Endothelial cell of coronary artery (primary cell): ENCODE data around the gene ZNF569. TPM values are rescaled to one million over a fixed set of nuclear protein-coding genes. Genes with fewer than 3 reads are reported as not detected.

ENCODE experiments used
- total RNA-seq: library from RNA; depleted of rRNA; stranded (reverse); fragments of >200 nt; gene quantifications from 2 replicates; pipeline ENCODE4 v1.2.3, GENCODE V29; 2014

The ZNF569 gene
- 4.6 and 6.2 TPM in 2 replicates for total RNA-seq

GRCh38 chr19:37466798-37467607, at the start of gene ZNF569:
Gene ZNF569 (minus strand): TSS chr19:37467444. CDS start chr19:37444921, 22,523 bp downstream.

DNA sequence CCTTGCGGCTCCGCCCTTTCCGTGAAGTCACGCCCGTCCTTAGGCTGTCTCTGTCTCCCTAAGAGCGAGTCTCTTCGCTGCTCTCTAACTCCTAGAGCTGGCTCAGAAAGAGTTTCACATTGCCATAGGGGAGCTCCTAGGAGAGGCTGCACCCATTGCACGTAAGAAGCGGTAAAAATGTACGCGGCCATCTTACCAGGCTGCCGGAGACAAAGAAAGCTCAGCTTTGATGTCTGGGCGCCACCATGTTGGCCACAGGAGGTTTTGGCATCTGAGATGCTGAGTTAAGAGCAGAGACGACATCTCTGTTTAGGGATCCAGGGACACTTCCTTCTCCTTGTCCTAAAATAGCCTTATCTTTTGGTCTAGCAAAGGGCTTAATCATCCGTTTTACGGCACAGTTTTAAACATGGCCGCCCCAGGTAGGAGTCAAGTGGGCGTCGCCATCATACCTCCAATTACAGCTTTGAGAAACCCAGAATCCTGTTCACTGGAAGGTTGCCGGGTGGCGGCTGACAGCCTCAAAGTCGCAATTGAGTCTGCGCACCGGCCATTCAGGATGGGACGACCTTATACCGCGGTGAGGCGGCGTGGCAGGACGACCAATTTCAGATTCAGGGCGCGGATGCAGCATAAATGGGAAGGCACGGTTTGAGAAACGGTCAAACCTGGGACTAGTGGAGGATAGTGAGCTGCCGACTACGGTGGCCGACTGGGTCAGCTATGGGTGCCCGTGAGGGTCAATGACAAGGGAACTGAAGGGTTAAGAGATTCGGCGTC, 39.3 kb upstream of the ZNF569 start, which contains the start of gene ZNF793:
ZNF793 (plus strand) TSS at position 553 of the 780 bp plus-strand sequence. CDS start 16,501 bp downstream, outside the sequence.

DNA sequence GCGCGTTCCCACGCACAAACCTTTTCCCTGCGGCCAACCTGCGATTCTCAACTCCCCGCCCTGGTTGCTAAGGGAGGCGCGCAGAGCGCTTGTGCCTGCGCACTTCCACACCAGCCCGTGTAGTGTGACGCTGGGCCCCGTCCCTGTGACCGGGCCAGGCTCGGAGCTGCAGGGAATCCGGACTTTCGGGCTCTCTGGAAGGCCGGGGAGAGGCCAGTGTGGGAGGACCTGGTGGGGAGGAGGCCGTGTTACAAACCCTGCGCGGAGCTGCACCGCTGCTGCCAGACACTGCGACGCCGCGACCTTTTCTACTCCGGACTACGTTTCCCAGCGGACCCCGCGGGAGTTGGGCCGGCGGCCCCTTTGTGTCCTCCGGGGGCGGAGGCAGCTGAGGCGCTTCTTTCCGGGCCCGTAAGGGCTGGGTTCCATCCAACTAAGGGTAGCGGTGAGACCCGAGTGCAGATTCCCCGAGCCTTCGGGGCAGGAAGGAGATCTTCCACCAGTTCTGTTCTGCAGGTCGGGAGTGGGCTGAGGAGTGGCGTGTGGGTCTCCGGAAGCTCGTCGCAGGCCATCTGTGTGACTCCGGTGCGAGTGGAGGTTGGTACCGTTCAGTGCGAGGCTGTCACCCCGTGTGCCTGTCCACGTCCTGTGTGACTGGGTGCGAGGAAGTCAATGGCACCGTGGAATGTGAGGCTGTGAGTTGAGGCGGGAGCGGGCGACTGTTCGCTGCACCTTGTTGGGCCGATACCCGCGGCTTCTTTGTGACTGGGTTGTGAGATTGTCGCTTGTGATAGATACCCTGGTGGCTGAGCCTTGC, 1.9 kb upstream of the ZNF569 start, which contains the start of gene ZNF570:
ZNF570 (plus strand) TSS at position 396 of the 817 bp plus-strand sequence. CDS start 999 bp downstream, outside the sequence.

GRCh38 chr19:37370880-37371661, 96.2 kb downstream of the ZNF569 start, which contains the start of gene ZNF527:
Gene ZNF527 (plus strand): TSS chr19:37371099. CDS start chr19:37374199, 3,100 bp downstream.

Other genes starting within 250 kb of the ZNF569 start
- gene ZNF383, start 249.2 kb downstream of the ZNF569 start, total RNA-seq: 3.7 and 4.8 TPM in 2 replicates
- 3.8 and 5.8 TPM in 2 replicates for gene ZNF527, start 96.3 kb downstream of the ZNF569 start, total RNA-seq
- gene ZNF570, start 1.9 kb upstream of the ZNF569 start, total RNA-seq: 4.9 and 6.9 TPM in 2 replicates
- 0.09 and 0.28 TPM in 2 replicates for gene ZNF793, start 39.5 kb upstream of the ZNF569 start, total RNA-seq
- 1.3 and 2.1 TPM in 2 replicates for gene ZNF571, start 127.3 kb upstream of the ZNF569 start, total RNA-seq
- under 0.01 and 0.28 TPM in 2 replicates for gene ZNF540, start 127.4 kb upstream of the ZNF569 start, total RNA-seq
- 10.9 and 13.6 TPM in 2 replicates for gene ZFP30, start 188.0 kb upstream of the ZNF569 start, total RNA-seq